IMR-90 (cell line): ENCODE results near the gene RIMBP2. TPM values are rescaled to one million over a fixed set of nuclear protein-coding genes. Genes with fewer than 3 reads are reported as not detected.

Experiments
- ATAC-seq: fragments of 200-7000 bp; cut with Tn5 transposase; 2 replicates; pipeline ENCODE4 v1.9.1; 2020; ENCODE audit warnings: low read depth, mild to moderate bottlenecking, moderate library complexity
- BruUV-seq: library from RNA; stranded (reverse); fragments of 400-500 nt; replicated peaks from 2 replicates; lab custom pipeline; 2021; lab: Mats Ljungman, UMichigan
- CTCF ChIA-PET: fragments of 300-600 bp; formaldehyde crosslinking; extraction: SDS; loops from one replicate; lab custom pipeline; 2021; ENCODE audit warnings: antibody characterized with exemption; lab: Yijun Ruan, JAX
- POLR2A ChIA-PET: fragments of 300-600 bp; sonication (Branson Sonifier 250); formaldehyde crosslinking; loops from one replicate; lab custom pipeline; 2022; ENCODE audit warnings: antibody characterized with exemption; ENCODE audit not compliant: unreplicated experiment; lab: Charles Lee
- DNase-seq: peaks from one replicate; pipeline ENCODE4 v3.0.0; 2013
- H2AFZ ChIP-seq: replicated peaks from 2 replicates; pipeline ENCODE3; 2013; ENCODE audit warnings: low read length, mild to moderate bottlenecking; ENCODE audit not compliant: poor library complexity
- H2AK5ac ChIP-seq: 2 replicates; pipeline ENCODE4 v1.6.1; 2013; ENCODE audit warnings: low read depth, low read length, inconsistent platforms
- H2AK9ac ChIP-seq: replicated peaks from 2 replicates; pipeline ENCODE3; 2013; ENCODE audit warnings: mild to moderate bottlenecking, low read depth, low read length, moderate library complexity; ENCODE audit not compliant: poor library complexity
- H2BK120ac ChIP-seq: 2 replicates; pipeline ENCODE4 v1.6.1; 2013; ENCODE audit warnings: low read depth, low read length, inconsistent platforms
- H2BK15ac ChIP-seq: 3 replicates; pipeline ENCODE4 v1.6.1; 2013; ENCODE audit warnings: low read depth, low read length, inconsistent platforms
- H2BK20ac ChIP-seq: 2 replicates; pipeline ENCODE4 v1.6.1; 2013; ENCODE audit warnings: low read depth, mild to moderate bottlenecking, inconsistent platforms, low read length, moderate library complexity
- H2BK5ac ChIP-seq: 2 replicates; pipeline ENCODE4 v1.6.1; 2013; ENCODE audit warnings: mild to moderate bottlenecking, low read depth, low read length, inconsistent platforms; ENCODE audit not compliant: poor library complexity, severe bottlenecking
- H3K14ac ChIP-seq: replicated peaks from 2 replicates; pipeline ENCODE4 v1.6.1; 2013; ENCODE audit warnings: low read depth, low read length, inconsistent platforms
- H3K18ac ChIP-seq: 2 replicates; pipeline ENCODE4 v1.6.1; 2013; ENCODE audit warnings: low read depth, low read length, control low read depth
- H3K23ac ChIP-seq: 2 replicates; pipeline ENCODE4 v1.6.1; 2013; ENCODE audit warnings: low read depth, low read length, inconsistent platforms
- H3K27ac ChIP-seq: 2 replicates; pipeline ENCODE4 v1.5.1; 2013; ENCODE audit warnings: mild to moderate bottlenecking, control low read depth, low read length; ENCODE audit not compliant: insufficient read depth
- H3K27me3 ChIP-seq: 2 replicates; pipeline ENCODE4 v1.6.1; 2013; ENCODE audit warnings: low read length; ENCODE audit not compliant: control insufficient read depth, insufficient read depth
- H3K36me3 ChIP-seq: 2 replicates; pipeline ENCODE4 v1.6.1; 2013; ENCODE audit warnings: low read length, mixed read lengths; ENCODE audit not compliant: control insufficient read depth, insufficient read depth
- H3K4ac ChIP-seq: 2 replicates; pipeline ENCODE4 v1.6.1; 2013; ENCODE audit warnings: low read depth, low read length, inconsistent platforms
- H3K4me1 ChIP-seq: 2 replicates; pipeline ENCODE4 v1.6.1; 2013; ENCODE audit warnings: low read length, mixed read lengths; ENCODE audit not compliant: control insufficient read depth, insufficient read depth
- H3K4me2 ChIP-seq: 2 replicates; pipeline ENCODE4 v1.6.1; 2013; ENCODE audit warnings: low read depth, mild to moderate bottlenecking, control low read depth, low read length, moderate library complexity
- H3K4me3 ChIP-seq: 2 replicates; pipeline ENCODE4 v1.5.1; 2013; ENCODE audit warnings: low read depth, mild to moderate bottlenecking, control low read depth, low read length, moderate library complexity; ENCODE audit not compliant: insufficient read depth
- H3K56ac ChIP-seq: 2 replicates; pipeline ENCODE4 v1.6.1; 2013; ENCODE audit warnings: low read length, inconsistent platforms; ENCODE audit not compliant: insufficient read depth; ENCODE audit errors: extremely low read depth
- H3K79me1 ChIP-seq, 2 experiments: 2 replicates each; pipeline ENCODE4 v1.6.1; 2013; ENCODE audit warnings: low read length in 2 of 2, inconsistent platforms in 1 of 2, low read depth in 1 of 2
- H3K9ac ChIP-seq: 2 replicates; pipeline ENCODE4 v1.6.1; 2013; ENCODE audit warnings: low read depth, low read length, control low read depth
- H3K9me1 ChIP-seq: 2 replicates; pipeline ENCODE4 v1.6.1; 2013; ENCODE audit warnings: low read length, inconsistent platforms; ENCODE audit not compliant: insufficient read depth
- H3K9me3 ChIP-seq: 2 replicates; pipeline ENCODE4 v1.6.1; 2013; ENCODE audit warnings: low read length; ENCODE audit not compliant: control insufficient read depth, insufficient read depth
- H4K20me1 ChIP-seq: 2 replicates; pipeline ENCODE4 v1.6.1; 2013; ENCODE audit warnings: low read length, inconsistent platforms; ENCODE audit not compliant: insufficient read depth
- H4K5ac ChIP-seq: 2 replicates; pipeline ENCODE4 v1.6.1; 2013; ENCODE audit warnings: mild to moderate bottlenecking, low read depth, low read length, control low read depth
- H4K8ac ChIP-seq, 2 experiments: 2 replicates each; pipeline ENCODE4 v1.6.1; 2013; ENCODE audit warnings: low read depth in 2 of 2, low read length in 2 of 2, control low read depth in 1 of 2, inconsistent platforms in 1 of 2
- H4K91ac ChIP-seq: 2 replicates; pipeline ENCODE4 v1.6.1; 2013; ENCODE audit warnings: low read depth, low read length, inconsistent platforms; ENCODE audit not compliant: insufficient read depth
- BHLHE40 ChIP-seq: fragments of 150-350 bp; IDR thresholded peaks from 2 replicates; pipeline ENCODE4 v1.6.1; 2016; ENCODE audit warnings: mild to moderate bottlenecking, low read depth, low read length
- CEBPB ChIP-seq: IDR thresholded peaks from 2 replicates; pipeline ENCODE4 v1.6.1; 2012; ENCODE audit warnings: low read depth, low read length, improper control_type of control experiment
- ELK1 ChIP-seq: fragments of 150-350 bp; IDR thresholded peaks from 2 replicates; pipeline ENCODE4 v1.6.1; 2016; ENCODE audit warnings: low read depth, mild to moderate bottlenecking, low read length, moderate library complexity, borderline replicate concordance
- FOS ChIP-seq: fragments of 150-350 bp; IDR thresholded peaks from 2 replicates; pipeline ENCODE4 v1.6.1; 2016; ENCODE audit warnings: low read depth, low read length
- MAFK ChIP-seq: IDR thresholded peaks from 2 replicates; pipeline ENCODE4 v1.6.1; 2012; ENCODE audit warnings: low read depth, low read length, improper control_type of control experiment
- MAZ ChIP-seq: IDR thresholded peaks from 2 replicates; pipeline ENCODE4 v1.6.1; 2012; ENCODE audit warnings: low read depth, mild to moderate bottlenecking, low read length, improper control_type of control experiment, moderate library complexity, borderline replicate concordance
- NFE2L2 ChIP-seq: fragments of 150-350 bp; IDR thresholded peaks from 2 replicates; pipeline ENCODE4 v1.6.1; 2016; ENCODE audit warnings: low read depth, mild to moderate bottlenecking, low read length
- POLR2A ChIP-seq: IDR thresholded peaks from 2 replicates; pipeline ENCODE4 v1.6.1; 2012; ENCODE audit warnings: mild to moderate bottlenecking, low read depth, low read length
- RAD21 ChIP-seq: IDR thresholded peaks from 2 replicates; pipeline ENCODE4 v1.6.1; 2012; ENCODE audit warnings: low read length, improper control_type of control experiment
- RFX5 ChIP-seq: IDR thresholded peaks from 2 replicates; pipeline ENCODE4 v1.8.0; 2012; ENCODE audit warnings: low read depth, mild to moderate bottlenecking, low read length, moderate library complexity
- SMC3 ChIP-seq: fragments of 150-350 bp; IDR thresholded peaks from 2 replicates; pipeline ENCODE4 v1.6.1; 2016; ENCODE audit warnings: low read depth, mild to moderate bottlenecking, antibody characterized with exemption, low read length, moderate library complexity
- USF2 ChIP-seq: fragments of 150-350 bp; IDR thresholded peaks from 2 replicates; pipeline ENCODE4 v1.6.1; 2017; ENCODE audit warnings: mild to moderate bottlenecking, antibody characterized with exemption, low read length, low read depth
- WGBS, 2 experiments: methylation state at CpG; one replicate each; pipeline versions ENCODE4 v1.1.5 to v1.1.7; 2013; ENCODE audit warnings: missing lambda C conversion rate in 2 of 2; ENCODE audit not compliant: insufficient read length in 1 of 2; ENCODE audit errors: extremely low coverage in 2 of 2; 5-methylcytosine and 5-hydroxymethylcytosine counted together
- dilution Hi-C: fragments of 300-500 bp; cut with HindIII; formaldehyde crosslinking; loops from one replicate; pipeline ENCODE4 v1.14.3; 2018; ENCODE audit warnings: low sequenced_read_pairs; ENCODE audit not compliant: unreplicated experiment
- in situ Hi-C: fragments of 300-500 bp; cut with MboI; formaldehyde crosslinking; loops from 3 replicates; pipeline ENCODE4 v1.14.3; 2019; ENCODE audit warnings: low sequenced_read_pairs, inconsistent platforms, mixed read lengths
- intact Hi-C: fragments of 100-400 bp; cut with micrococcal nuclease; formaldehyde crosslinking; loops from 2 replicates; pipeline ENCODE4 v1.10.0; 2022
- polyA plus RNA-seq, 3 experiments: library from polyadenylated mRNA; depleted of rRNA; stranded (reverse); fragments of >200 nt; gene quantifications; 2 replicates each; pipeline ENCODE4 v1.2.3, GENCODE V29; 2012; ENCODE audit warnings: low replicate concordance in 1 of 3
- total RNA-seq: library from RNA; depleted of rRNA; stranded (reverse); fragments of >200 nt; gene quantifications from 2 replicates; pipeline ENCODE4 v1.2.3, GENCODE V29; 2012
- TF ChIP-seq, protein P1 (sequence below): conservative IDR thresholded peaks from 2 replicates; pipeline ENCODE4 v1.5.1; 2012; ENCODE audit warnings: mild to moderate bottlenecking, low read depth, low read length, improper control_type of control experiment

RIMBP2 gene
- total and polyA plus RNA-seq, 2 of the 4 experiments (the other 2 are of a cell fraction): not detected

DNA sequence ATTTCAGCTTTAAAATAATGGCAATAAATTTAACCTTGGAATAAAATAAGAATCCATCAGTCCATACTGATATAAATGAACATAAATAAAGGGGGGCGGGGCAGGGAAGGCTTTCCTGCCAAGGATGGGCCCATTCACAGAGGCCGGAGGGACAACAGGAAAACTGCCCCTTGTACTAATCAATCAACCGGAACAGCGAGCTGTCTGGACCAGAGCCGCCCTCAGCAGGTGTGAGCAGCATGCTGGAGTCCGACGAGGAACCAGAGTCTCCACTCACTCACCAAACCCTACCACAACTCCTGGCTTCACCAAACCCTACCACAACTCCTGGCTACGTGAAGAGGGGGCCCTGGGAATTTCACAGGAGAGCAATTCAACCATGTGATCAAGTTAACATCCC lies 51.3 kb downstream of the RIMBP2 start:
- no peak overlapping the region for H3K14ac ChIP-seq
- no peak for ATAC-seq
- POLR2A ChIA-PET: no interaction called here
- H3K56ac ChIP-seq: no peak overlapping the region
- dilution Hi-C loops (no loop called here), intact Hi-C loops (no loop called here), in situ Hi-C loops (no loop called here)
- no peak overlapping the region for H3K9ac ChIP-seq
- H3K27me3 ChIP-seq: no peaks in the 10 kb centered on the region
- H3K36me3 ChIP-seq: no peaks in the 10 kb centered on the region
- H2BK20ac ChIP-seq: no peak overlapping the region
- H3K79me1 ChIP-seq: no peaks in the 10 kb centered on the region
- no peak overlapping the region for H3K27ac ChIP-seq
- no peak for DNase-seq
- no peak overlapping the region for H2BK15ac ChIP-seq
- H4K5ac ChIP-seq: no peak overlapping the region
- H3K9me1 ChIP-seq: no peaks in the 10 kb centered on the region
- no peak overlapping the region for H2BK120ac ChIP-seq
- H4K20me1 ChIP-seq: no peaks in the 10 kb centered on the region
- H2BK5ac ChIP-seq: no peak overlapping the region
- no peak overlapping the region for H2AK9ac ChIP-seq
- H4K8ac ChIP-seq: no peak overlapping the region
- no peak overlapping the region for H3K18ac ChIP-seq
- TF ChIP-seq ELK1 (no peak), RAD21 (no peak), POLR2A (no peak), SMC3 (no peak), RFX5 (no peak), NFE2L2 (no peak), MAZ (no peak), MAFK (no peak), USF2 (no peak), FOS (no peak), BHLHE40 (no peak), CEBPB (no peak)
- TF ChIP-seq, protein P1, sequence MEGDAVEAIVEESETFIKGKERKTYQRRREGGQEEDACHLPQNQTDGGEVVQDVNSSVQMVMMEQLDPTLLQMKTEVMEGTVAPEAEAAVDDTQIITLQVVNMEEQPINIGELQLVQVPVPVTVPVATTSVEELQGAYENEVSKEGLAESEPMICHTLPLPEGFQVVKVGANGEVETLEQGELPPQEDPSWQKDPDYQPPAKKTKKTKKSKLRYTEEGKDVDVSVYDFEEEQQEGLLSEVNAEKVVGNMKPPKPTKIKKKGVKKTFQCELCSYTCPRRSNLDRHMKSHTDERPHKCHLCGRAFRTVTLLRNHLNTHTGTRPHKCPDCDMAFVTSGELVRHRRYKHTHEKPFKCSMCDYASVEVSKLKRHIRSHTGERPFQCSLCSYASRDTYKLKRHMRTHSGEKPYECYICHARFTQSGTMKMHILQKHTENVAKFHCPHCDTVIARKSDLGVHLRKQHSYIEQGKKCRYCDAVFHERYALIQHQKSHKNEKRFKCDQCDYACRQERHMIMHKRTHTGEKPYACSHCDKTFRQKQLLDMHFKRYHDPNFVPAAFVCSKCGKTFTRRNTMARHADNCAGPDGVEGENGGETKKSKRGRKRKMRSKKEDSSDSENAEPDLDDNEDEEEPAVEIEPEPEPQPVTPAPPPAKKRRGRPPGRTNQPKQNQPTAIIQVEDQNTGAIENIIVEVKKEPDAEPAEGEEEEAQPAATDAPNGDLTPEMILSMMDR: no peak
- CTCF ChIA-PET: no interaction called here
- H3K4me1 ChIP-seq: no peaks in the 10 kb centered on the region
- BruUV-seq: no TSS peak
- no peak overlapping the region for H2AK5ac ChIP-seq
- 58% methylated on average over 6 of the region's 8 CpGs; no CpG with 5 or more reads in 1 of the 2 experiments for WGBS, 2 experiments
- no peak overlapping the region for H2AFZ ChIP-seq
- H3K4ac ChIP-seq: no peak overlapping the region
- H3K9me3 ChIP-seq: peaks cover 37% of the 10 kb centered on the region
- no peak overlapping the region for H3K23ac ChIP-seq
- H3K4me3 ChIP-seq: no peak overlapping the region
- H4K91ac ChIP-seq: no peak overlapping the region
- H3K4me2 ChIP-seq: no peak overlapping the region
